Fibroblast of peridontal ligament (primary cell): ENCODE data around the gene SLC6A15.
A peak's percentile ranks its signal among the peaks of the same experiment; 100 is the strongest.

Experiments used
- DNase-seq: peaks from one replicate; pipeline ENCODE4 v3.0.0-alpha.2; 2010; ENCODE audit errors: extremely low read depth

The SLC6A15 gene

GRCh38 chr12:84874825-84875139 is 37.8 kb downstream of the SLC6A15 start:
- no peak for DNase-seq

- peak; percentile 83 for DNase-seq
Measured at GRCh38 chr12:84874125-84874824, 38.3 kb downstream of the SLC6A15 start.

- DNase-seq: no peak
Measured at GRCh38 chr12:84862186-84862585, 50.4 kb downstream of the SLC6A15 start.

DNA sequence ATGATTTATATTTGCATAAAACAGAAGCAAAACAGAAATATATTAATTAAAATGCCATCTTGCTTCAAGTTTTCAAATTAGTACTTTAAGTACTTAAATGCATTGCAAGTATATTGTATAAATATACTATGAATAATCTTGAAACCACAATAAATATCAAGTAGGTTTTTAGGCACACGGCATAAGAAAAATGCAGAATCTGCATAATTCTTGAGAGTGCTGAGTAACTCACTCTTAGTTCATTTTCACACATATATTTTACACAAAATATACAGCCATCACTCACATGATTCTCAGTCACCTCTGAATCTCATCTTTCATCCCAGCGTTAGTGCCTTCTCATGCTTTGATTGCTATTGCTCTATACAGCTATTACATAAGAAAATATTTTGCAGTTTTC is 51.9 kb downstream of the SLC6A15 start:
- DNase-seq: no peak

- no peak for DNase-seq
Measured at GRCh38 chr12:84858796-84859195, 53.8 kb downstream of the SLC6A15 start.

GRCh38 chr12:84857525-84858208 is 54.9 kb downstream of the SLC6A15 start:
- DNase-seq: no peak

DNA sequence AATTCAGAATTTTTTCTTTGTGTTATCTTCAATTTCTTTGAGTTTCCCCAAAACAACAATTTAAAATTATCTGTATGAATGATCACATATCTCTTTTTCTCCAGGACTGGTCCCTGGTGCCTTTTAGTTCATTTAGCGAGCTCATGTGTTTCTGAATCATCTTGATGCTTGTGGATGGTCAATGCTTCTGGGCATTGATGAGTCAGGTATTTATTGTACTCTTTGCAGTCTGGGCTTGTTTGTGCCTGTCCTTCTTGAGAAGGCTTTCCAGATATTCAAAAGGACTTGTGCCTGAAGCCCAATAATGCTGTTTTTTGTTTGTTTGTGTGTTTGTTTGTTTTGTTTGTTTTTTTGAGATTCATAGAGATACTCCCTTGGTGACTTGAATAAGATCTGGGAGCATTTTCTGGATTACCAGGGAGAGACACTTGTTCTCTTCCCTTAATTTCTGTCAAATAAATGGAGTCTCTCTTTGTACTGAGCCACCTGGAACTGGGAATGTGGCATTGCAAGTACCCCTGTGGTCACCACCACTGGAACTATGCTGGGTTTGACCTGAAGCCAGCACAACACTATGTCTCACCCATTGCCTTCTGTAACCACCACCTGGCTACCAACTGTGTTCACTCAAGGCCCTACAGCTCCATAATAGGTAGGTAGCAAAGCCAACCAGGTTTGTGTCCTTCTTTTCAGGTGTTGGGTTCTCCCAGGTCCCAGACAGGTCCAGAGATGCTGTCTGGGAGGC is 56.3 kb downstream of the SLC6A15 start:
- no peak for DNase-seq

- no peak for DNase-seq
Measured at GRCh38 chr12:84843593-84844144, 68.9 kb downstream of the SLC6A15 start.

GRCh38 chr12:84842406-84843013 is 70.1 kb downstream of the SLC6A15 start:
- peak; percentile 69 for DNase-seq

DNA sequence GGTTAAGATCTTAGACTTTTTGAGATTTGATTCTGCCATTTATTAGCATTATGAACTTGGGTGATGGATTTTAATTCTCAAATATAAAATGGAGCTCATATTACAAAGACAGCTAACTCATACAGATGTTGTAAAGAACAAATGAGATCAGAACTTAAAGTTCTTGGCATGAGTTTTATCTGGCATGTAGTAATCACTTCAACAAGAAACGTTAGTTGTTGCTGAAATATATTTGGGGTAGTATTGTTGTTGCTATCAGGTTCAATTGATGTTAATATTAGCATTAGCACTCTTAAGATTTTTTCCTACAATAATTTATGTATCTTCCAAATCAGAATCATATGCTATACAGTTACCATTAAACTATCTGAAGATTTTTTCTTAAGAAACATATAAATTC is 71.0 kb downstream of the SLC6A15 start:
- DNase-seq: no peak

GRCh38 chr12:84840356-84840755 is 72.2 kb downstream of the SLC6A15 start:
- no peak for DNase-seq

DNA sequence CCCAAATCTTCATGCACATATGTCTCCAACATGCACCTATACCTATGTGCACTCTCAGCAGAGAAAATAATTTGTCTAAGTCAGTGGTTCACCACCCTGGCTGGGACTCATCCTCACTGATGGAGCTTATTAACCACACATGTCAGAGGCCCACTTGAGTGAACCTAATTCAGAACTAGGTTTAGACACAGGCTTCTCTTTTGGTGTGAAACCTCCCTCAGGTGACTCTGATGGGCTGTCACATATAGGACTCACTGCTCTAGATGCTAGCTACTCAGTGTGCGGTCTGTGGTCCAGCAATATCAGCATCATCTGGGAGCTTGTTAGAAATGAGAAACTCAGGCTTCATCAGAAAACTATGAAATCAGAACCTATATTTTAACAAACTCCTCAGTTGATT is 85.7 kb downstream of the SLC6A15 start:
- no peak for DNase-seq

DNA sequence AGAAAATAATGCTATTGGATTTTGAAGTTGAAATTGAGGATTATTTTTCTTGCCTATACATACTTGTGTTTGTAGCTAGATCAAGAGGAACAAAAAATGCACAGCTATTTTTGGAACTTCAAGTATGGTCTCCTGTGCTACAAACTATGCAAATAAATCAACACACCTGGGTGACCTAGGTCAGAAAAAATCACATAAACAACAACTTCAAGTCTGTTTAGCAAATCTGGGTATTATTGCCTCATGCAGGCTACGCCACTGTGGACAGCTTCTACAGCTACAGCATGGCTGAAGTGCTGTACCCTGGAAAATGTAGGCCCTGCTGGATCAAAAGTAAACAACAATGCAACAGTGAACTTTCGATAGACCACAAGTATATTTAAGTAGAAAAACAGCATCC is 87.5 kb downstream of the SLC6A15 start:
- DNase-seq: no peak

GRCh38 chr12:84822525-84822924 is 90.1 kb downstream of the SLC6A15 start:
- peak; percentile 62 for DNase-seq

DNA sequence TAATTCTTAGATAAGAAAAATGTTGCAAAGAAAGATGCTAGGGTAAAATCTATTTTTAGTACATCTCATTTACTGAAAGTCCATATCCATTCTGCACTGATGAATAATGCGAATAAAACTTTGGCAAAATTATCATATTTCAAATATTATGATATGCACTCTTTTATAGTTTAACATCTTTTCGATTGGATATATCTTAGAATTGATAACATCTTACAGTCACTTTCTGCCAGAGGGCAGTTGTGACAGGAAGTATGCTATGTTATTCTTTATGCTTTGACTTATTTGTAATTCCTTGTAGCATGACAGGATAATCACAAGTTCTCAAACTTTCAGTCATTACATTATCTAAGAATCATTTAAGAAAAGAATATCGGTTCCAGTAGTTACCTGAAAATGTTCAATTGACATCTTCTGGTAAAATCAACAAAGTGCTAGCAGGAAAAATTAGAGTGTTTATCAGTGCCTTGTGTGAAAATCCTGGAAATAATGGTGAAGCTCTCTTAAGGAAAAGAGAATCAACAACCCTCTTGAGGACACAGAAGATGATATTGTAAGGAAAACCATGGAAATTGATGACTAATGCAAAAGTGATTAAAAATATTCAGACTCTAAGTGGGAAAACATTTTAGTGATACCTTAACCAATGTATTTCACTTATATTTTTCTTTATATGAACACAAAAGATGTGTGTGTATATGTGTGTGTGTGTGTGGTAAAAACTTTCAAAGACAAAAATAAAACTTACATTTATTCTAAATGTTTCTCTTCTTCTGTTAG is 95.5 kb downstream of the SLC6A15 start:
- no peak for DNase-seq

DNA sequence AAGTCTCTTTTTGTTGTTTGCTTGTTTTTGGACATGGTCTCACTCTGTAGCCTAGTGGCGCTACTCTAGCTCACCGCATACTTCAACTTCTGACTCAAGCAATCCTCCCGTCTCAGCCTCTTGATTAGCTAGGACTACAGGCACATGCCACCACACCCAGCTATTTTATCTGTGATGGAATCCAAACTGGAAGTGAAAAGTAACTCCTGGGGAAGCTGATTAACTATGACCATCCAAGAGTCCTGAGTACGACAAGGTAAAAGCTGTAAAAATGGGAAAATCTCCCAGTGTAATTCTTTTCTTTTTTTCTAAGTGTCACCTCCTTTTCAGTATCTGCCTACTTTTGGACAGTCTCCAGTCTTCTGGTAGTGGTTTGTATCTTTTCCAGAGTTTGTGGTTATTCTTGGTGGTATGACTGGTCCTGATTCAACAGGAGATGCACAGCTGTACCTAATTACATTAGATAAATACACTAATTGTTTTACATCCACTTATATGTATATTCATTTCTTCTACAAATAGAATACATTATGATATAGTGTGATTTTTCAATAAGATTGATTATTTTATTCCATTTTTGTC is 97.8 kb downstream of the SLC6A15 start:
- peak; percentile 81 for DNase-seq

DNA sequence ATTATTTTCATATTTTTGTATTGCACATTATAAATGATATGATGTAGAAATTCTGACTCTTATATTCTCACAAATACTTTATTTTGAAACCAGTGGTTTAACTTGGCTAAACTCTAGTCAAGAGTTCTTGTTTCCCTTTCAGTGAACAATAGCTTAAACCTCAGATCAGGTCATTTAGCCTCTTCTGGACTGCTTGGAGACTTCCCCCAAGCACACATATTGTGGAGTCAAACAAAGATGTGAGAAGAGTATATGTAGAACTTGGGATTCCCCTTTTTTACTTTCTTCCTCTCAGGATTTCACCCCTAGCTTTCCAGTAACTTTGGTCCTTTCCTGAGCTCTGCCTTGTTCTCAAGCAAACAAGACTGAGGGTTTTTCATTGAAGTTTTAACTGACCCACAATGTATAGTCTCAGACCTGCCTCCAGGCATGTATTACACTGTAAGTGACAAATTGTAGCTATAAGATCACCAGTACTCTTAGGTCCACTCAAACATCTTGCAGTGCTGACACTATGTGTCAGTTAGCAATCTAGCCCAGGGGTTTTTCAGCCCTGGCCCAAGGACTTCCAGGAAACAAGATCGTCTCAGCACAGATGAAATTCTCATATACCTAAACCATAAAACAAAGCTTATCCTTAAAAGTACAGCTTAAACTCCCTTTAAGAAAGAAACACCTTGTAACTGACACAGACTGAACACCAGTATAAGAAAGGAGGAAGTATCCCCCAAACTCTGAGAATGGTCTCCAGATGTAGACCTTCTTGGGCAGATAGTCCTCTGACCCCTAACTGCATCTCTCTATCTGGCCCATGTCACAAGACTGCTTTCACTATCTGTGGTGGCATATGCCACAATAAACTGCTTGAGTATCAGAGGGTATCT is 98.6 kb downstream of the SLC6A15 start:
- no peak for DNase-seq

DNA sequence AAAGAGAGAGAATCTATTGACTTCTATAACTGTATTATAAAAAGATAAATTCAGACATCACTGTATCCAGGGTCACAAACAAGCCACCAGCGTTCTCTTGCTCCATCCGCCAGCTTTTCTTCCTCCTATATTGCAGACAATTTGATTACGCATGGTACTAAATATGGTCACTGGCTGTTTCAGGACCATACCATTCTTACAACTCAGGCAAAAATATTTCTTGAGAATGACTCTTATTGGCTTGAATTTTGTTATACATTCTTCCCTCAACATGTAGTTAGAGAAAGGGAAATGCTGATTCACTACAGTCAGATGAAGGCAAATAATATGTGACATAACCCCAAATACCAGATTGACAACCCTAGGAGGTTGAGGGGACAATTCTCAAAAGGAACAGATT is 101.3 kb downstream of the SLC6A15 start:
- peak; percentile 12 for DNase-seq

DNA sequence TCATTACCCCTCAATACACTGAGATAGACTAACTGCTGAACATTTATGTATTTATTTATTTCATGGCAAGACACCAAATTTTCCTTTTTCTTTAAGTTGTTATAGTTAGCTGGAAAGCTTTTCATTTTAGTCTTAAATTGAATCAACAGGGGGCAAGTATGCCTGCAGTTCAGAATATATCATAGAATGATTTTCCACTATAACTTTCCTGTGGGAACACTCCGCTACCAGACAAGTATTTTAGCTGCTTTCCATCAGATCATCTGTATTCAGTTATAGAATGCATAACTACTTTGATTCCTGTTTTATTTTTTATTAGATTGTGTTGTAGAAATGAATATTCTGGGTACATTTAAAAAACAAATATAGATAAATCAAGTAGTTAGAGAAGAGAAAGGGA is 102.0 kb downstream of the SLC6A15 start:
- no peak for DNase-seq
